Bronchial epithelial cell (primary cell): ENCODE measurements around the gene LDLRAD4. TPM values are rescaled to one million over a fixed set of nuclear protein-coding genes. Genes with fewer than 3 reads are reported as not detected.

Source experiments
- DNase-seq: peaks from one replicate; pipeline ENCODE4 v3.0.0-alpha.2; 2010; ENCODE audit warnings: low read depth
- FAIRE-seq: peaks from 2 replicates; lab custom pipeline; 2011; peaks lifted over from hg19 to GRCh38; lab: Jason Lieb, UNC
- H3K27me3 ChIP-seq: 2 replicates; pipeline ENCODE4 v1.5.1; 2011; ENCODE audit warnings: low read length; ENCODE audit not compliant: control insufficient read depth, insufficient read depth
- H3K36me3 ChIP-seq: 2 replicates; pipeline ENCODE4 v1.5.1; 2011; ENCODE audit warnings: low read length; ENCODE audit not compliant: control insufficient read depth, insufficient read depth
- H3K4me3 ChIP-seq: 2 replicates; pipeline ENCODE4 v1.5.1; 2011; ENCODE audit warnings: mild to moderate bottlenecking, low read depth, low read length, control low read depth
- total RNA-seq: library from RNA; depleted of rRNA; stranded (reverse); fragments of >200 nt; gene quantifications from 2 replicates; pipeline ENCODE4 v1.2.1, GENCODE V29; 2014
- TF ChIP-seq, protein P1 (sequence below): IDR thresholded peaks from 2 replicates; pipeline ENCODE4 v1.5.1; 2011; ENCODE audit warnings: mild to moderate bottlenecking, moderate library complexity, low read length, control low read depth, inconsistent platforms; ENCODE audit not compliant: insufficient read depth, severe bottlenecking

Gene LDLRAD4
- total RNA-seq, 1 donor from 2014 or later: not detected

GRCh38 chr18:13278062-13278630 lies 59.6 kb downstream of the LDLRAD4 start:
- DNase-seq (no peak), FAIRE-seq (peak; percentile 23)
- H3K36me3 ChIP-seq: no peaks in the 10 kb centered on the region
- H3K4me3 ChIP-seq: no peak overlapping the region
- H3K27me3 ChIP-seq: no peaks in the 10 kb centered on the region
- TF ChIP-seq, protein P1, sequence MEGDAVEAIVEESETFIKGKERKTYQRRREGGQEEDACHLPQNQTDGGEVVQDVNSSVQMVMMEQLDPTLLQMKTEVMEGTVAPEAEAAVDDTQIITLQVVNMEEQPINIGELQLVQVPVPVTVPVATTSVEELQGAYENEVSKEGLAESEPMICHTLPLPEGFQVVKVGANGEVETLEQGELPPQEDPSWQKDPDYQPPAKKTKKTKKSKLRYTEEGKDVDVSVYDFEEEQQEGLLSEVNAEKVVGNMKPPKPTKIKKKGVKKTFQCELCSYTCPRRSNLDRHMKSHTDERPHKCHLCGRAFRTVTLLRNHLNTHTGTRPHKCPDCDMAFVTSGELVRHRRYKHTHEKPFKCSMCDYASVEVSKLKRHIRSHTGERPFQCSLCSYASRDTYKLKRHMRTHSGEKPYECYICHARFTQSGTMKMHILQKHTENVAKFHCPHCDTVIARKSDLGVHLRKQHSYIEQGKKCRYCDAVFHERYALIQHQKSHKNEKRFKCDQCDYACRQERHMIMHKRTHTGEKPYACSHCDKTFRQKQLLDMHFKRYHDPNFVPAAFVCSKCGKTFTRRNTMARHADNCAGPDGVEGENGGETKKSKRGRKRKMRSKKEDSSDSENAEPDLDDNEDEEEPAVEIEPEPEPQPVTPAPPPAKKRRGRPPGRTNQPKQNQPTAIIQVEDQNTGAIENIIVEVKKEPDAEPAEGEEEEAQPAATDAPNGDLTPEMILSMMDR: no peak

GRCh38 chr18:13279181-13280069 lies 60.9 kb downstream of the LDLRAD4 start:
- no peaks in the 10 kb centered on the region for H3K27me3 ChIP-seq
- no peak for DNase-seq
- H3K36me3 ChIP-seq: no peaks in the 10 kb centered on the region
- FAIRE-seq: no peak
- TF ChIP-seq, protein P1: no peak
- H3K4me3 ChIP-seq: no peak overlapping the region

- H3K27me3 ChIP-seq: no peaks in the 10 kb centered on the region
- no peak for FAIRE-seq
- TF ChIP-seq, protein P1: no peak
Measured at GRCh38 chr18:13280070-13280795, 61.7 kb downstream of the LDLRAD4 start.

GRCh38 chr18:13281406-13281805 lies 62.8 kb downstream of the LDLRAD4 start:
- DNase-seq (no peak), FAIRE-seq (no peak)
- Histone ChIP-seq H3K27me3 (no peaks in the 10 kb centered on the region), H3K4me3 (no peak overlapping the region), H3K36me3 (no peaks in the 10 kb centered on the region)
- TF ChIP-seq, protein P1: no peak

More at GRCh38 chr18:13280070-13280795, 61.7 kb downstream of the LDLRAD4 start:
- DNase-seq: no peak
- Histone ChIP-seq H3K4me3 (no peak overlapping the region), H3K36me3 (no peaks in the 10 kb centered on the region)

DNA sequence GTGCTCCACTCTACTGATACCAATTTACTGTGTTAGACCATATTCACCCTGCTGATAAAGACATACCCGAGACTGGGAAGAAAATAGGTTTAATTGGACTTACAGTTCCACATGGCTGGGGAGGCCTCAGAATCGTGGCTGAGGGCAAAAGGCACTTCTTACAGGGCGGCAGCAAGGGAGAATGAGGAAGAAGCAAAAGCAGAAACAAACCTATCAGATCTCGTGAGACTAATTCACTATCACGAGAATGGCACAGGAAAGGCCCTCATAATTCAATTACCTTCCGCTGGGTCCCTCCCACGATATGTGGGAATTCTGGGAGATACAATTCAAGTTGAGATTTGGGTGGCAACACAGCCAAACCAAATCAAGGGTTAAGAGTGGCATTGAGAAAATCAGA lies 65.2 kb downstream of the LDLRAD4 start:
- TF ChIP-seq, protein P1: no peak
- FAIRE-seq (no peak), DNase-seq (no peak)
- Histone ChIP-seq H3K27me3 (no peaks in the 10 kb centered on the region), H3K4me3 (no peak overlapping the region), H3K36me3 (no peaks in the 10 kb centered on the region)
